GM12872 (cell line): Measurements from ENCODE around the gene KRT76.

Source experiments
- CTCF ChIP-seq: IDR thresholded peaks from 3 replicates; pipeline ENCODE4 v1.5.1; 2011; ENCODE audit warnings: low read depth, mild to moderate bottlenecking, low read length, moderate library complexity; ENCODE audit not compliant: insufficient read depth

The KRT76 gene

DNA sequence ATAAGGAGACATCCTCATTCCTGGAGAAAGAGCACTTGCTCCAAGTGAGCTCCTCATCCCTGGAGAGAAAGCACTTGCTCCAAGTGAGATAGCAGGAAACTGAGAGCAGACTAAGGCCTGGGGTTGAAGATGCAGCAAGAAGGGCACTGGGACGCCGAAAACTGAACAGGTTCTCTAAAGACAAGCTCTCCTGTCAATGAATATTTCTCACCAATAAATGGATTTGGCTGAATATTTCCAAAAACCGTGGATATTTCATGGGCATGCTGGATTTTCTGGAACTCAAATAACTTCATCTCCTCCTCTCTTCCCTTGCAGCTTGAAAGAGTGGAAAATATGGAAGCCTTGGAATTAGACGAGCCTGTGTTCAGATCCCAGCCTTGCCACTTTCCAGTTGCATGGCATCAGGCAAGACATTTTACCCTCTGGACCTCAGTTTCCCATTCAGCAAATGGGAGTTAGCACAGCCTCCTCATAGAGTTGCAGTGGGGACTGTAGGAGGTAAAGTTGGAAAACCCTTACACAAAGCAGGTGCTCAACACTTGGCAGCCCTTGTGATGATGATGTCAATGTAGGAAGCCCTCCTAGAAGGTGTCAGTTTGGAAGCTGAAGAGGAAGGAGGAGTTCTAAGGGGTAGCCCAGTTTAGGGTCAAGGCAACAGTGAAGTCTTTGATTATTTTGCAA is 4.4 kb upstream of the KRT76 start:
- no peak for TF ChIP-seq CTCF

- no peak for TF ChIP-seq CTCF
These were observed 2.8 kb upstream of the KRT76 start for GRCh38 chr12:52779914-52780313.

- no peak for TF ChIP-seq CTCF
These were observed 1.7 kb upstream of the KRT76 start for GRCh38 chr12:52778833-52779232.

- no peak for TF ChIP-seq CTCF
These were observed 421 bp upstream of the KRT76 start for GRCh38 chr12:52777566-52777965.

- no peak for TF ChIP-seq CTCF
These were observed 710 bp downstream of the KRT76 start for GRCh38 chr12:52776435-52776834.

DNA sequence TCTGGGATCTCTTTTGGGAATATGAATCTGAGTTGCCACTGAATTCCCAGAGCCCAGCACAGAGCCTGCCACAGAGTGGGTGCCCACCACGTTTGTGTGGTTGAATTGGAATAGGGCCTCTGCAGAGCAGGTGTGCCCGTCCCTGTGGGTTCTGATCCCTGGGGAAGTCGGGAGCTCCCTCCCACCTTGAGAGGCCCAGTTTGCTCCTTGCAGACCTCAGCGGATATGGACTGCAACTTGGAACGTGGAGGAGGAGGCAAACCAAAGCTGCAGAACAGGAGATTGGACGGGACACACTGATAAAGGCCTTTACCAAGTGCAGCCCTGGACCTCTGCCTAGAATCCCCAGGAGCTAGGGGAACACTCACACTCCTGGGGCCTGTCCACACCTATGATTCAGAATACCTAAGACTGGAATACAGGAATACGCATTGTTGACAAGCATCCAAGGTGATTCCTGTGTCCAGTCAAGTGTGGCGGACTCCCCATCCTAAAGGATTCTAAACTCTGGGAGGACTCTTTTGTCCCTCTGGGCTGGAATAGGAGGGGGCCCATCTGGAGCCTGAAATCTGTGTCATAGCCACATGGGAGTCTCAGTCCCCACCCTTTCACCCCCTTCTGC is 2.4 kb downstream of the KRT76 start:
- TF ChIP-seq CTCF = no peak

DNA sequence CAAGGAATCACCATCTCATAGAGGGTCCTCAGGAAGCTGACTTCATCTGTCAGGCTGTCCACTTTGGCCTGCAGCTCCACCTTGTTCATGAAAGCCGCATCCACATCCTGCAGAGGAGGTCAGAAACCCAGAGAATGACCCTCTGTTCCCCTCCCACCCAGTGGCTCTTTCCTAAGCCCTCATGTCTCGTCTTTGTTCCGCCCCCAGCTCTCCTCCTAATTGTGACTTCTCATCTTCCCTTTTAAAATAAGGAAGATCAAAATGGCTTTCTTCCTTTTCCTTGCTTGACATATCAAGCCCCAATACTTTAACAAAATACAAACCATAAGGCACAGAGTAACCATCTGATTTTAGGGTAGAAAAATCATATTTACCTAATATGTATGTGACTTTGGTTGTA is 4.4 kb downstream of the KRT76 start:
- no peak for TF ChIP-seq CTCF

DNA sequence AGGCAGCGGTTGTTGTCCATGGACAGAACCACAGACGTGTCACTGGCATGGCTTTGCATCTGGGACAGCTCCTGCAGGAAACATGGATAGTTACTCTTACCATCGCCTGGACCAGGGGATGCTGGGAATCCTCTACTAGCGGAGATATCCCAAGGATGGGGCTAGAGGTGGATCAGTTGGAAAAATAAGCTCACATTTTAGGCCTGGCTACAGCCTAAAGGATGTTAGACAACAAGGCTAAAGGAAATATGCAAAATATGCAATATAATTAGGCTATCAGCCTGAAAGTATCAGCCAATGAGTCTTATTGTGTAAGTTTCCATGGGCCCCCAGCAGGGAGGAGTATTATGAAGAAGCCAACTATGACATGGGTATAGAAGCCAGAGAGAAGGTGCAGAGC is 5.0 kb downstream of the KRT76 start:
- no peak for TF ChIP-seq CTCF
